T-helper 17 cell (primary cell): ENCODE results near the gene CLSTN2. TPM values are rescaled to one million over a fixed set of nuclear protein-coding genes. Genes with fewer than 3 reads are reported as not detected.

Experiments used
- ATAC-seq: fragments of 150-1000 bp; cut with Tn5 transposase; 2 replicates; pipeline ENCODE4 v1.10.0; 2021; ENCODE audit warnings: mild to moderate bottlenecking, moderate library complexity
- DNase-seq, 3 donors: peaks; one replicate each; pipeline versions ENCODE4 v3.0.0 to v3.0.0-alpha.2; 2020 to 2021
- H3K9me3 ChIP-seq: one replicate; pipeline ENCODE4 v1.7.0; 2013; ENCODE audit warnings: low read length, mild to moderate bottlenecking; ENCODE audit not compliant: control insufficient read depth, poor library complexity, severe bottlenecking
- H3K27ac Mint-ChIP-seq: one replicate; pipeline ENCODE4 v1.8.0; 2022; ENCODE audit warnings: mild to moderate bottlenecking, moderate library complexity, mixed read lengths
- H3K27me3 Mint-ChIP-seq: one replicate; pipeline ENCODE4 v1.8.0; 2022; ENCODE audit warnings: mixed read lengths
- H3K36me3 Mint-ChIP-seq: one replicate; pipeline ENCODE4 v1.8.0; 2022; ENCODE audit warnings: low read depth, mixed read lengths
- H3K4me1 Mint-ChIP-seq: one replicate; pipeline ENCODE4 v1.8.0; 2022; ENCODE audit warnings: mild to moderate bottlenecking, mixed read lengths
- H3K4me3 Mint-ChIP-seq: one replicate; pipeline ENCODE4 v1.8.0; 2022; ENCODE audit warnings: mild to moderate bottlenecking, moderate library complexity, mixed read lengths
- total RNA-seq, 4 donors: library from RNA in 2 of 4; stranded (reverse) in 2 of 4; gene quantifications; one replicate each; pipeline ENCODE4 v1.2.3 and lab custom pipeline; 2022 to 2026

CLSTN2 gene
- total RNA-seq, 2 donors from 2014 or later: not detected

DNA sequence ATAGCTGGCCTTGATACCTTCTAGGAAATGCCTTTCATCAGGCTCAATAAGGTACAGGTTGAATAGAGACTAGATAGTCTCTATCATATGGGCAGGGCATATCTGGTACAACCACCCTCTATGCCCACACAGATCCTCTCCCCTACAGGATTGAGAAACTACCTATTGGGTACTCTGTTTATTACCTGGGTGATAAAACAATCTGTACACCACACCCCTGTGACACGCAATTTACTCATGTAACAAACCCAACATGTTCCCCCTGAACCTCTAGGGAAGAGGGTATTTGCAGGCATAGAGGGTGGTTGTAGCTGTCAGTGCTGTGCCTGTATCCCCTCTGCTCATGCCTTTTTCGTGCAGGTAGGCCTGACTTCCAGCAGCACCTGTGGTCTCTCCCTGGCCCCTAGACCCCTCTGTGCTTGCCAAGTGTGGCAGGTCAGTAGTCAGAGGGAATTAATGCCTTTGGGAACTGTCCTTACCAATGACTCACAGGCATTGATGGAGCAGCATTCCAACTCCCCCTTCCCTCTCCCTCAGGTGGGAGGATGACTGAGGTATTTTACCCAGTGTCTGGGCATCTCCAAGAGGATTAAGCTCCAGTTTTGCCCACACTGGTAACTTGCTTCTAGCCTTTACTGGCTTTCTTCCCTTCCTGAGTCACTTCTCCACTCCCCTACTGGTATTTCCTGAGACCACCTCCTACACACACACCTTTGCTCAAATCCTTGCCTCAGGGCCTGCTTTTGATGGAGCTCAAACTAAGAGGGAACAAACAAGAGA lies 18.3 kb downstream of the CLSTN2 start:
- Mint-ChIP-seq H3K4me3 (no peak overlapping the region), H3K36me3 (no peaks in the 10 kb centered on the region), H3K27me3 (no peaks in the 10 kb centered on the region)

DNA sequence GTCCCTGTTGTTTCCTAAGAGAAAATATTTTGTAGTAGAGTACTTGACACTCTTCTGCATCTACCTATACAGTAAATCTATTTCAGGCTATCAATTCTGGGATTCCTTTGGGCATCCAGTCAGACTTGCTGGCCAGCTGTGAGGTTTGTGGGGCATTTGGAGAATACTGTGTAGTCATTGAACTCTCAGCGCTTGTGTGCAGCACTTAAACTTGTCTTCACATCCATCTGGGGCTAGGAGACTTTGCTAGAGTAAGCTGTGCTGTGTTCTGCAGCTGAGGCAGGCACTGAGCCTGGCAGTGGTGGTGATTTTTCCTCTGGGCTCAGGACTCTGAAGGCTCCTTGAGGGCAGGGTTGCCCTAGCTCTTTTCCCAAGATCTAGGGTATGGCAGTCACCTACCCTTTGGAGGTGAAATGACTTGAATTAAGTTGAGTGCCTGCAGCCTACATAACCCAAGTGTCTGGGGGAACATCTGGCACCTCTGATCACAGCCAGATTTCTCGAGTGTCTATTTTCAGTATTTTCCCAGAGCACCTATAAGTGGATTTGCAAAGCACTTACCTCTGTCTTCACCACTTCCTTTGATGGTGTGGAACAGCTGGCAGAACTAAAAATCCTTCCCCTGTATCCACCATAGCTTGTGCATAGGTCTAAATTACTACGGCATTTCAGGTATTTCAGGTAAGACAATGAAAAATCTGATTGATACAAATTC lies 19.3 kb downstream of the CLSTN2 start:
- DNase-seq (no peak), ATAC-seq (no peak)
- Mint-ChIP-seq H3K4me3 (no peak overlapping the region), H3K4me1 (no peaks in the 10 kb centered on the region), H3K36me3 (no peaks in the 10 kb centered on the region), H3K27ac (no peak overlapping the region), H3K27me3 (no peaks in the 10 kb centered on the region)
- H3K9me3 ChIP-seq: no peaks in the 10 kb centered on the region

More for the DNA sequence above, 18.3 kb downstream of the CLSTN2 start:
- ATAC-seq: no peak
- no peak for DNase-seq
- Mint-ChIP-seq H3K4me1 (no peaks in the 10 kb centered on the region), H3K27ac (no peak overlapping the region)
- H3K9me3 ChIP-seq: no peaks in the 10 kb centered on the region

DNA sequence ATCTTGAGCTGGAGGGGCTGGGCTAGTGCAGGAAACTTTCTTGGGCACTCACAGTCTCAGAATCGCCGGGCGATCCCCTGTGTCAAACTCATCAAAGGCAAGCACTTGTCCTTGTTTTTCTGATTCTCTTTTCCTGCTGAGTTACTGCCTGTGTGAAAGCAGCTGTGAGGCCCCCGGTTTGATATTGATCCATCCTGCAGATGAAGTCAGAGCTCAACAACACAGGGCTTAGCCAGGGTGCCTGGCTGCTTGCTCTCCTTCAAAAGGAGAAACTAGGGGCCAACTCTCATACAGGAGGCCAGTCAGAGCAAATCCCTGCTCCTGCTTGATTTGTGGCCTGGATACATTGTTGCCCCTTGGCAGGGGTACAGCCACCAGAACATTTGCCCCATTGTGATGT lies 22.9 kb downstream of the CLSTN2 start:
- no peaks in the 10 kb centered on the region for H3K4me1 Mint-ChIP-seq
- no peak for ATAC-seq
- H3K27ac Mint-ChIP-seq: no peak overlapping the region
- H3K9me3 ChIP-seq: no peaks in the 10 kb centered on the region
- no peaks in the 10 kb centered on the region for H3K36me3 Mint-ChIP-seq
- H3K27me3 Mint-ChIP-seq: no peaks in the 10 kb centered on the region
- H3K4me3 Mint-ChIP-seq: no peak overlapping the region
- no peak for DNase-seq

DNA sequence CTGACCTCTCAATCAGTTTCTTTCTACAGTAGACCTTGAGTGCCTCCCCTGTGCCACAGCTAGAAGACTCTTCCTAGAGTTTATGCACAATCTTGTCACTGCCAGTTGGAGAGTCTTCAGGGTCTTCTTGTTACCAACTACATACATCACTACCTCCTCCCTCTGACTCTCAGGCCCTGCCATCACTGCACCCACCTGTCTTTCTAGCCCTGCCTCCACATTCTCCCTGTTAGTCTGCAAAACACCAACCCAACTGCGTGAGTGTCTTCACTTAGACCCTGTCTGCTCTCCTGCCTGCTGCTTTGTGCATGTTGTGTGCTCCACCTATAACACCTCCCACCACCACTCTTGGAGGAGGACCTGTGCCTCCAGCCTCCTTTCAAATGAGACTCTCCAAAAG lies 34.4 kb downstream of the CLSTN2 start:
- ATAC-seq (no peak), DNase-seq (no peak)
- H3K36me3 Mint-ChIP-seq: no peaks in the 10 kb centered on the region
- no peak overlapping the region for H3K27ac Mint-ChIP-seq
- H3K4me1 Mint-ChIP-seq: no peaks in the 10 kb centered on the region
- no peaks in the 10 kb centered on the region for H3K9me3 ChIP-seq
- no peak overlapping the region for H3K4me3 Mint-ChIP-seq
- H3K27me3 Mint-ChIP-seq: peaks cover 13% of the 10 kb centered on the region

DNA sequence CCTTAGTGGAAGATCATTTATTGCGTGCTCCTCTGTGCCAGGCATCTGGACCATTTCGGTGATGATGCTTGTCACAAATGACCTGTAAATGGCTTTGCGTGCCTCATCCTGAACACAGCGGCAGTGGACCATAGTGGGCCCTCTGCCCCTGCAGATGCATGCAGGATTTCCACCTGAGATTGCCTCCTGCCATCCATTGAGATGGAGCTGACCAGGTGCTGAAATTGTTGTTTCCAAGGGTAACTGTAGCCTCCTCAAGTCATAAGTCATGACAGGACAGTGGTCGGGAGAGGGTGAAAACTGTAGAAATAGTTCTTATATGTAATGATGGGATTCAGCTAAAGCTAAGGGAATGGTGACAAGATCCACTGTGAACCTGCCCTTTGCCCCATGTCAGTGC lies 35.5 kb downstream of the CLSTN2 start:
- ATAC-seq (no peak), DNase-seq (no peak)
- H3K9me3 ChIP-seq: no peaks in the 10 kb centered on the region
- Mint-ChIP-seq H3K4me1 (no peaks in the 10 kb centered on the region), H3K4me3 (no peak overlapping the region), H3K27ac (no peak overlapping the region), H3K27me3 (peaks cover 13% of the 10 kb centered on the region), H3K36me3 (no peaks in the 10 kb centered on the region)

DNA sequence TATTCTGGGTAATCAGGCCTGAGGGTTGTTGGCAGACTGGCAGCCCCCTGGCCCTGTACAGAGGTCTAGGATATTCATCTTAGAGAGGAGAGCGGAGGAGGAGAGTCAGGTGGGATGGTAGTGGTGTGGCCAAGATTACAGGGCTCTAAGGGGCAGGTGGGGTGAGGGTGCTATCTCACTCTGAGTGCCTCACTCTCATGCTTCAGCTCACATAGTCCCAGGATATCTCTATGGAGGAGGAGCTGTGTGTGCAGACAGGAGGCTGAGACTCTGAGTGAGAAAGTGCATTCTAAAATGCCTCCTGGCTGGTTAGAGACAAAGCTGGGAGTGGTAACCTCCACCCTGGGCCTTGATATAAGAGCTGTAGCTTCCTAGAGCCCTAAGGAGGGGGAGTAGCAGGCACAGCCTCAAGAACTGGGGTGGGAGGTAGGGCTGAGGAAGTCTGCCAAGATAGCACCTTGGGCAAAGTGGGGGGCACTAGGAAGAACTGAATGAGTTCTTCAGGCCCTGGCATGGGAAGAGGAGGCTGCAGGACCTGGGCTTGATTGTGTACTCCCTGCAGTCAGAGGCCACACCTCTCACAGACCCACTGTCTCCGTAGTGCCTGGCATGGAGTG lies 39.9 kb downstream of the CLSTN2 start:
- ATAC-seq: no peak

DNA sequence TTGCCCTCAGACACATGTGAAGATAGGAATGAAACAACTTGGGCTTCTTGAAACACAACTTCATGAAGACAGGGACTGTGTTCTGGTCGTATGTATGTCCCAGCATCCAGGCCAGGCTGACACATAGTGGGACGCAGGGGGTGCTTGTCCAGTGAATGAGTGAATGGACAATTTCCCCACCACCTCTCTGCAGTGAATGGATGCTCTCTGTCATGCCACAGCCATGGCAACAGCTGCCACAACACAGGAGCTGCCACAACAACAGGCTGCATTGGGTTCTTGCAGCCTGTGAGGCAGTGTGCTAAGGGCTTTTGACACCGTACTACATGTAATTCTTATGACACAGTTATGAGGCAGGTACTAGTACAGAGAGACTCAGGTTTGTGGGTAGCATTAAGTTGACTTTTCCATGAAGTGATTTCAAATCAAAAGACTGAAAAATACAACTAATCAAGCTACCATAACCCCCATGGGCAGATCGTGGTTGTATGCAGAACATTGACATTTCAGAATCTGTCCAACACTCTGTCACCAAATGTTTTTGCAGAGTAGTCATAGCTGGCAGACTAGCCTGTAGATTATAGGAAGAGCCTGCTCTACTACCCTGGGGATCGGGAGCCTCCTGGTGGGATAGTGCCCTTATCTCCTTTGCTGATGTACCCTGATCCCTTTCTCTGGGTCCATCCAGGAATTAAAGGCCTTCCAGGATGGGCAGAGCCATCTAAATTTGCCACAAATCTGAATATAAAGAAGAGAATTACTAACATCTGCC lies 40.8 kb downstream of the CLSTN2 start:
- Mint-ChIP-seq H3K4me3 (no peak overlapping the region), H3K27ac (no peak overlapping the region), H3K36me3 (no peaks in the 10 kb centered on the region), H3K4me1 (no peaks in the 10 kb centered on the region), H3K27me3 (no peaks in the 10 kb centered on the region)
- no peak for ATAC-seq
- H3K9me3 ChIP-seq: no peaks in the 10 kb centered on the region
- DNase-seq: no peak

More for the DNA sequence above, 39.9 kb downstream of the CLSTN2 start:
- H3K36me3 Mint-ChIP-seq: no peaks in the 10 kb centered on the region
- no peak for DNase-seq
- no peaks in the 10 kb centered on the region for H3K4me1 Mint-ChIP-seq
- H3K27me3 Mint-ChIP-seq: peaks cover 5% of the 10 kb centered on the region
- H3K4me3 Mint-ChIP-seq: no peak overlapping the region
- no peaks in the 10 kb centered on the region for H3K9me3 ChIP-seq
- no peak overlapping the region for H3K27ac Mint-ChIP-seq

DNA sequence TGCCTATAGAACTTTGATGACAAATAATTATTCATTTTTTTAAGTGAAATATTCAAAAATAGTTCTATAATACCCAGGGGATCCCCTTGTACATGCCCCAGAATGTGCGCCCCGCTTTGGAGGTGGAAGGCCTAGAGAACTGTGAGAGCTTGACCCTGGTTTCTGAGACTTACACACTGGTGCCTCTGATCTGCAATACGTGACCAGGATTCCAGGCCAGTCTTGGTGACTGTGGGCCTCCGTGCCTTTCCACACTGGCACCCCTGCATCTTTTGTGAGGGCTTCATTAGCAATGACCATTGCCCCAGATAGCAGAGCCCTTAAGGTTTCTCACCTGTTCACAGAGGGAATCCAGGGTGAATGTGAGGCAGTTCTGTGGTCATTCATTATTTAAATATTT lies 44.0 kb downstream of the CLSTN2 start:
- no peak overlapping the region for H3K27ac Mint-ChIP-seq
- H3K4me1 Mint-ChIP-seq: no peaks in the 10 kb centered on the region
- no peak for ATAC-seq
- no peaks in the 10 kb centered on the region for H3K9me3 ChIP-seq
- peaks cover 2% of the 10 kb centered on the region for H3K27me3 Mint-ChIP-seq
- no peak for DNase-seq
- H3K4me3 Mint-ChIP-seq: no peak overlapping the region
- no peaks in the 10 kb centered on the region for H3K36me3 Mint-ChIP-seq

DNA sequence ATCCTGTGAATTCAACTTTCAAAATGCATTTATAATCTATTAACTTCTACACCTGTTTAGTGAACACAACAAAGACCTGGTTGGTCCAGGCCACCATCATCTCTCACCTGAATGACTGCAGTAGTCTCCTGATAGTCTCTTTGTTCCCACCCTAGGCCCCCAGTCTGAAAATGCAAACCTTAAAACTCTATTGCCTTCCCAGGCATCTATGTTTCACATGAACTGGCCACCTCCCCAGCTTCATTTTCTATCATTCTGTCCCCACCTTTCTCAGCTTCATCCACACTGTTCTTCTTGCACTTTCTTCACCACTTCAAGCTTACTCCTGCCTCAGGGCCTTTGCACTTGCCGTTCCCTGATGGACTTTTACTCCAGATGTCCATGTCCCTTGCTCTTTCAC lies 45.0 kb downstream of the CLSTN2 start:
- DNase-seq: no peak
- no peaks in the 10 kb centered on the region for H3K9me3 ChIP-seq
- H3K36me3 Mint-ChIP-seq: no peaks in the 10 kb centered on the region

DNA sequence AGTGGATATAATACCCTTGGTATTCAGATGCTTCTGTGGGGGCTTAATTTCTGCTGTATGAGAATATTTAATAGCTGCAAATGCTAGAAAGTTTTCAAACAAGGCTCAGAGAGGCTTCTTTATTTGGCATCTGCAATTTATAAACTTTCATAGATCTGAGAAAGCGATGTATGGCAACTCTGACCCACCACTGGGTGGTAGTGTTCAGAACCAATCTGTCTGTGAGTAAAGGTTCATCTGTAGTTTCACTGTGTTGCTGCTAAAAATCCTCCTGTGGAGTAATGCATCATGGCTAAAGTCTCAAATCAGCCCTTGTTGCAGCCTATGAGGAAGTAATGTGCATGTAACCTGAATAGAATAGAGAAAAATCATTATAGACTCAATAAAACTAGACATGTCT lies 47.4 kb downstream of the CLSTN2 start:
- Mint-ChIP-seq H3K27ac (no peak overlapping the region), H3K4me3 (no peak overlapping the region), H3K4me1 (no peaks in the 10 kb centered on the region), H3K36me3 (no peaks in the 10 kb centered on the region), H3K27me3 (peaks cover 25% of the 10 kb centered on the region)
- DNase-seq (no peak), ATAC-seq (no peak)
- no peaks in the 10 kb centered on the region for H3K9me3 ChIP-seq

More for the DNA sequence above, 45.0 kb downstream of the CLSTN2 start:
- Mint-ChIP-seq H3K4me1 (no peaks in the 10 kb centered on the region), H3K27me3 (peaks cover 12% of the 10 kb centered on the region), H3K27ac (no peak overlapping the region), H3K4me3 (no peak overlapping the region)
- ATAC-seq: no peak

DNA sequence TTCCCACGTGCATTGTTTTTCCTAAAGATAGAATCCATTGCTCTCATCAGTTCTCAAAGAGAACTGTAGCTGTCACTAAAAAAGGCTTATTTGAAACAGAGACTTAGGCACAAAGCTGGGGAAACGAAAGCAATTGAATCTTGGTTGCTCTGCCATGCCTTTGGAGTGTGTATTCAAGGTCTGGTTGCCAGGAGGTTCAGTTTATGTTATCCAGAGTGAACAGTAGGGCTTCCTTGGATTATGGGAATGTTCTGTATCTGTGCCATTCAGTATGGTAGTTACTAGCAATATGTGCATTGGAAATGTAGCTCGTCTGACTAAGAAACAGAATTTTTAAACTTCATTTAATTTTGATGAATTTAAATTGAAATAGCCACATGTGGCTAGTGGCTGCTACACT lies 50.6 kb downstream of the CLSTN2 start:
- Mint-ChIP-seq H3K4me3 (no peak overlapping the region), H3K27me3 (peaks cover 34% of the 10 kb centered on the region), H3K27ac (no peak overlapping the region), H3K4me1 (no peaks in the 10 kb centered on the region), H3K36me3 (no peaks in the 10 kb centered on the region)
- no peak for ATAC-seq
- H3K9me3 ChIP-seq: no peaks in the 10 kb centered on the region
- DNase-seq: no peak

DNA sequence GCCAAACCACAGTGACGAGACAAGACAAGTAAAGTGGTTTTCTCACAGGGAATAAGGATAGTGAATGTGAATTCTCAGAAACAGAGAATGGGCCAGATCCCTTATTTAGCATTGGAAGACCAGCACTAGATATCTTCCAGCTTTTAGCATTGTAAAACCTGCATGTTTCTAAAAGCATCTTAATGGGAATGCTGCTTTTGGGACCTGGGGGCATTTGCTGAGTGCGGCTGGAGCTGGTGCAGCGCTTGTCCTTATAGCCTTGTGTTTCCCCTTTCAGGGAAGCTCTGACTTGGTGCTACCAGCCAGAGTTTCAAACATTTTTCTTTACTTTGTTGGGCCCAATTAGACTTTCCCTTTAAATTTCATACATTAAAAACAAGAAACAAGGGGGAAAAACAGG lies 52.9 kb downstream of the CLSTN2 start:
- H3K4me1 Mint-ChIP-seq: no peaks in the 10 kb centered on the region
- no peaks in the 10 kb centered on the region for H3K9me3 ChIP-seq
- H3K4me3 Mint-ChIP-seq: no peak overlapping the region
- DNase-seq (no peak), ATAC-seq (no peak)
- no peaks in the 10 kb centered on the region for H3K36me3 Mint-ChIP-seq
- H3K27me3 Mint-ChIP-seq: peaks cover 34% of the 10 kb centered on the region
- H3K27ac Mint-ChIP-seq: no peak overlapping the region
